Activated T-cell treated with anti-CD3 and anti-CD28 coated beads, Interleukin-2, amount 50 U/mL, for 48 hours (primary cell): Measurements from ENCODE around the gene AIFM3.

Experiments used
- DNase-seq, 2 experiments: peaks; one replicate each; pipeline ENCODE4 v3.0.0-alpha.2; 2020

AIFM3 gene

GRCh38 chr22:21009638-21010425 lies 42.8 kb downstream of the AIFM3 start:
- peak in 1 of 2 experiments; percentile 32 for DNase-seq

GRCh38 chr22:21010426-21011113 lies 43.5 kb downstream of the AIFM3 start:
- no peak for DNase-seq

- no peak for DNase-seq
Measured at GRCh38 chr22:21012446-21013407, 45.7 kb downstream of the AIFM3 start.

GRCh38 chr22:21013657-21014201 lies 46.7 kb downstream of the AIFM3 start:
- DNase-seq = no peak

- peak; percentile 91 to 93 for DNase-seq
Measured at GRCh38 chr22:21014202-21014725, 47.2 kb downstream of the AIFM3 start.

GRCh38 chr22:21014726-21015465 lies 47.8 kb downstream of the AIFM3 start, which contains the start of gene P2RX6:
TSS of gene P2RX6 (plus strand) at chr22:21015165. CDS start at chr22:21015175, 10 bp downstream.
- DNase-seq = peak in 1 of 2 experiments; percentile 25

GRCh38 chr22:21015466-21016006 lies 48.5 kb downstream of the AIFM3 start:
- DNase-seq = no peak

- DNase-seq = no peak
Measured at GRCh38 chr22:21016644-21017420, 49.8 kb downstream of the AIFM3 start.

GRCh38 chr22:21018314-21018713 lies 51.3 kb downstream of the AIFM3 start:
- no peak for DNase-seq

GRCh38 chr22:21020802-21021429 lies 53.9 kb downstream of the AIFM3 start:
- peak in 1 of 2 experiments; percentile 44 for DNase-seq

GRCh38 chr22:21022507-21022906 lies 55.5 kb downstream of the AIFM3 start:
- DNase-seq = no peak

GRCh38 chr22:21022955-21023614 lies 56.0 kb downstream of the AIFM3 start:
- DNase-seq = no peak

- DNase-seq = peak in 1 of 2 experiments; percentile 35
Measured at GRCh38 chr22:21025266-21025665, 58.2 kb downstream of the AIFM3 start.

- DNase-seq = no peak
Measured at GRCh38 chr22:21025763-21026755, 59.0 kb downstream of the AIFM3 start.

- DNase-seq = no peak
Measured at GRCh38 chr22:21026783-21027692, 60.0 kb downstream of the AIFM3 start.

GRCh38 chr22:21028277-21029251 lies 61.5 kb downstream of the AIFM3 start:
- no peak for DNase-seq
